ENCODE measurements around the gene RAI14. TPM values are rescaled to one million over a fixed set of nuclear protein-coding genes. Genes with fewer than 3 reads are reported as not detected.

The RAI14 gene
- total and polyA plus RNA-seq, 2 donors (not counting 3 experiments of a cell fraction or from before 2014, with no cell fraction given), result 114 to 369 TPM

GRCh38 chr5:34626036-34626435, 30.1 kb upstream of the RAI14 start:
- H2AFZ ChIP-seq (ENCODE audit: low read depth, low read length), result no peak overlapping the region
- no peaks in the 10 kb centered on the region for H3K36me3 ChIP-seq (ENCODE audit: control insufficient read depth in 2 of 2, extremely low read depth in 1 of 2, insufficient read depth in 2 of 2, low read length in 2 of 2)
- no peak overlapping the region for H3K9ac ChIP-seq (replicated peaks; ENCODE audit: extremely low read depth, insufficient read depth, low read length)
- intact Hi-C loops (cut with micrococcal nuclease), result loop anchor here (1.0 kb wide), 2 partner anchors 17 to 103 kb away; no protein-coding TSS in a partner anchor
- DNase-seq (ENCODE audit: low read depth, low spot score) (peak; percentile 88), FAIRE-seq (peak; percentile 59)
- TF ChIP-seq POLR2A (IDR thresholded peaks at IDR 0.05; ENCODE audit: low read depth, low read length) (no peak), JUN (IDR thresholded peaks at IDR 0.05; ENCODE audit: borderline replicate concordance, insufficient read depth, insufficient read length, low read depth) (peak; percentile 88), FOS (IDR thresholded peaks at IDR 0.05; ENCODE audit: borderline replicate concordance, insufficient read depth, low read length) (peak; percentile 55)
- CTCF ChIA-PET, result interaction anchor here (0.6 to 2.2 kb wide), 8 partner anchors 14 to 102 kb away, joined by 3 to 10 read pairs (median 3); partner anchors contain the start of gene RAI14
- no peaks in the 10 kb centered on the region for H3K9me3 ChIP-seq (replicated peaks; ENCODE audit: control insufficient read depth, insufficient read depth, low read length)
- H4K20me1 ChIP-seq (replicated peaks; ENCODE audit: control insufficient read depth, extremely low read depth, insufficient read depth, low read length), result no peaks in the 10 kb centered on the region
- peaks cover 44% of the 10 kb centered on the region for H3K4me1 ChIP-seq (ENCODE audit: control insufficient read depth, extremely low read depth, insufficient read depth, low read length)
- no peaks in the 10 kb centered on the region for H3K79me2 ChIP-seq (ENCODE audit: control insufficient read depth, insufficient read depth, low read length)
- no peaks in the 10 kb centered on the region for H3K9me1 ChIP-seq (replicated peaks; ENCODE audit: control insufficient read depth, extremely low read depth, insufficient read depth, low read length)
- BruUV-seq (replicated peaks), result no TSS peak
- no peak overlapping the region for H3K4me3 ChIP-seq (replicated peaks in 1 of 3; ENCODE audit: insufficient read depth in 1 of 3, low read depth in 1 of 3, low read length in 3 of 3)
- POLR2A ChIA-PET, result interaction anchor here (0.7 to 2.4 kb wide), 3 partner anchors 10 to 39 kb away, joined by 7 to 14 read pairs (median 12); partner anchors contain the start of gene RAI14
- dilution Hi-C loops (cut with MboI; ENCODE audit: extremely low pct_ligation_motif_present, low sequenced_read_pairs), result no loop called here
- H3K4me2 ChIP-seq (ENCODE audit: insufficient read depth, low read length), result no peak overlapping the region
- H3K27ac ChIP-seq (ENCODE audit: insufficient read depth, low read depth, low read length), result peak overlapping the region; percentile 78
- no peaks in the 10 kb centered on the region for H3K27me3 ChIP-seq (ENCODE audit: control insufficient read depth in 2 of 2, insufficient read depth in 2 of 2, low read length in 2 of 2)

GRCh38 chr5:34626751-34627150, 29.4 kb upstream of the RAI14 start:
- Histone ChIP-seq H3K4me2 (ENCODE audit: insufficient read depth, low read length) (no peak overlapping the region), H3K27me3 (ENCODE audit: control insufficient read depth in 2 of 2, insufficient read depth in 2 of 2, low read length in 2 of 2) (no peaks in the 10 kb centered on the region), H3K27ac (ENCODE audit: insufficient read depth, low read depth, low read length) (peak overlapping the region; percentile 78), H3K4me3 (replicated peaks in 1 of 3; ENCODE audit: insufficient read depth in 1 of 3, low read depth in 1 of 3, low read length in 3 of 3) (no peak overlapping the region), H4K20me1 (replicated peaks; ENCODE audit: control insufficient read depth, extremely low read depth, insufficient read depth, low read length) (no peaks in the 10 kb centered on the region), H3K9me1 (replicated peaks; ENCODE audit: control insufficient read depth, extremely low read depth, insufficient read depth, low read length) (no peaks in the 10 kb centered on the region), H2AFZ (ENCODE audit: low read depth, low read length) (no peak overlapping the region), H3K36me3 (ENCODE audit: control insufficient read depth in 2 of 2, extremely low read depth in 1 of 2, insufficient read depth in 2 of 2, low read length in 2 of 2) (no peaks in the 10 kb centered on the region), H3K79me2 (ENCODE audit: control insufficient read depth, insufficient read depth, low read length) (no peaks in the 10 kb centered on the region), H3K9ac (replicated peaks; ENCODE audit: extremely low read depth, insufficient read depth, low read length) (no peak overlapping the region), H3K9me3 (replicated peaks; ENCODE audit: control insufficient read depth, insufficient read depth, low read length) (no peaks in the 10 kb centered on the region), H3K4me1 (ENCODE audit: control insufficient read depth, extremely low read depth, insufficient read depth, low read length) (peaks cover 39% of the 10 kb centered on the region)
- ChIA-PET CTCF (interaction anchor here (1.1 to 2.2 kb wide), 6 partner anchors 8 to 103 kb away, joined by 3 to 10 read pairs (median 4); partner anchors contain the start of gene RAI14), POLR2A (interaction anchor here (0.7 to 2.4 kb wide), 3 partner anchors 10 to 40 kb away, joined by 7 to 14 read pairs (median 12); partner anchors contain the start of gene RAI14)
- FAIRE-seq (no peak), DNase-seq (ENCODE audit: low read depth, low spot score) (no peak)
- intact Hi-C loops (cut with micrococcal nuclease) (loop anchor here (1.0 kb wide), 2 partner anchors 17 to 103 kb away; no protein-coding TSS in a partner anchor), dilution Hi-C loops (cut with MboI; ENCODE audit: extremely low pct_ligation_motif_present, low sequenced_read_pairs) (no loop called here)
- no peak for TF ChIP-seq GATA2 (IDR thresholded peaks at IDR 0.05; ENCODE audit: insufficient read depth, insufficient read length, low read depth, low read length)
- no peak for TF ChIP-seq MYC (IDR thresholded peaks at IDR 0.05; ENCODE audit: low read depth, low read length)
- TF ChIP-seq POLR2AphosphoS5 (IDR thresholded peaks at IDR 0.05; ENCODE audit: insufficient read depth, low read depth, low read length), result no peak
- TF ChIP-seq POLR2A (IDR thresholded peaks at IDR 0.05; ENCODE audit: low read depth, low read length), result no peak
- no peak for TF ChIP-seq FOS (IDR thresholded peaks at IDR 0.05; ENCODE audit: borderline replicate concordance, insufficient read depth, low read length)
- TF ChIP-seq CTCF (IDR thresholded peaks at IDR 0.05; ENCODE audit: extremely low read depth in 1 of 2, insufficient read depth in 1 of 2, low read depth in 1 of 2, low read length in 2 of 2), result no peak
- TF ChIP-seq MAX (IDR thresholded peaks at IDR 0.05; ENCODE audit: insufficient read depth, insufficient read length), result no peak
- TF ChIP-seq EZH2 (IDR thresholded peaks at IDR 0.05; ENCODE audit: borderline replicate concordance, low read depth, low read length, severe bottlenecking), result no peak
- TF ChIP-seq JUN (IDR thresholded peaks at IDR 0.05; ENCODE audit: borderline replicate concordance, insufficient read depth, insufficient read length, low read depth), result no peak
- BruUV-seq (replicated peaks), result no TSS peak

All from endothelial cell of umbilical vein (primary cell).